ENCODE results near the gene TTYH3.
"Not testable (repeated sequence)": the region's sequence is repeated elsewhere in the genome, so short reads cannot be mapped to it uniquely, and the experiment has no call there.

The TTYH3 gene

GRCh38 chr7:2687881-2688318 is 56.1 kb downstream of the TTYH3 start, which contains the start of gene AMZ1:
Gene AMZ1, plus strand, starts transcription at chr7:2688202. Its CDS starts 12,250 bp downstream, at chr7:2700452.
- no peak within 1 kb of the TSS for H3K27ac ChIP-seq (ENCODE audit: low read depth in 2 of 2, low read length in 2 of 2)
- peaks cover 34 to 49% of the 10 kb centered on the region in 2 donors for H3K27me3 ChIP-seq (ENCODE audit: control insufficient read depth in 2 of 2, insufficient read depth in 2 of 2, low read length in 2 of 2)
- H3K9me3 ChIP-seq (ENCODE audit: control insufficient read depth in 2 of 2, low read length in 2 of 2) = no peaks in the 10 kb centered on the region
- H3K36me3 ChIP-seq (ENCODE audit: control insufficient read depth in 2 of 2, insufficient read depth in 2 of 2, low read length in 2 of 2) = no peaks in the 10 kb centered on the region
- H3K9ac ChIP-seq (ENCODE audit: low read depth in 1 of 2, low read length in 2 of 2) = no peak within 1 kb of the TSS
- no peak within 1 kb of the TSS for H3K4me3 ChIP-seq (ENCODE audit: low read length in 2 of 2)
- peaks cover 0 to 7% of the 10 kb centered on the region in 2 donors for H3K4me1 ChIP-seq (ENCODE audit: control insufficient read depth in 2 of 2, insufficient read depth in 2 of 2, low read length in 2 of 2)

- H3K9ac ChIP-seq (ENCODE audit: low read depth in 1 of 2, low read length in 2 of 2) = no peak overlapping the region
Observed at GRCh38 chr7:2688409-2689342, 56.9 kb downstream of the TTYH3 start.

GRCh38 chr7:2689343-2689847 is 57.6 kb downstream of the TTYH3 start:
- H3K9ac ChIP-seq (ENCODE audit: low read depth in 1 of 2, low read length in 2 of 2) = no peak overlapping the region
- peaks cover 34 to 49% of the 10 kb centered on the region in 2 donors for H3K27me3 ChIP-seq (ENCODE audit: control insufficient read depth in 2 of 2, insufficient read depth in 2 of 2, low read length in 2 of 2)
- no peaks in the 10 kb centered on the region for H3K36me3 ChIP-seq (ENCODE audit: control insufficient read depth in 2 of 2, insufficient read depth in 2 of 2, low read length in 2 of 2)
- H3K4me1 ChIP-seq (ENCODE audit: control insufficient read depth in 2 of 2, insufficient read depth in 2 of 2, low read length in 2 of 2) = peaks cover 0 to 7% of the 10 kb centered on the region in 2 donors
- no peaks in the 10 kb centered on the region for H3K9me3 ChIP-seq (ENCODE audit: control insufficient read depth in 2 of 2, low read length in 2 of 2)
- H3K27ac ChIP-seq (ENCODE audit: low read depth in 2 of 2, low read length in 2 of 2) = no peak overlapping the region
- H3K4me3 ChIP-seq (ENCODE audit: low read length in 2 of 2) = no peak overlapping the region

More at GRCh38 chr7:2688409-2689342, 56.9 kb downstream of the TTYH3 start:
- Histone ChIP-seq H3K4me1 (ENCODE audit: control insufficient read depth in 2 of 2, insufficient read depth in 2 of 2, low read length in 2 of 2) (peaks cover 0 to 7% of the 10 kb centered on the region in 2 donors), H3K4me3 (ENCODE audit: low read length in 2 of 2) (no peak overlapping the region), H3K9me3 (ENCODE audit: control insufficient read depth in 2 of 2, low read length in 2 of 2) (no peaks in the 10 kb centered on the region), H3K27ac (ENCODE audit: low read depth in 2 of 2, low read length in 2 of 2) (no peak overlapping the region), H3K36me3 (ENCODE audit: control insufficient read depth in 2 of 2, insufficient read depth in 2 of 2, low read length in 2 of 2) (no peaks in the 10 kb centered on the region), H3K27me3 (ENCODE audit: control insufficient read depth in 2 of 2, insufficient read depth in 2 of 2, low read length in 2 of 2) (peaks cover 34 to 49% of the 10 kb centered on the region in 2 donors)

- peaks cover 34 to 49% of the 10 kb centered on the region in 2 donors for H3K27me3 ChIP-seq (ENCODE audit: control insufficient read depth in 2 of 2, insufficient read depth in 2 of 2, low read length in 2 of 2)
- no peak overlapping the region for H3K9ac ChIP-seq (ENCODE audit: low read depth in 1 of 2, low read length in 2 of 2)
- peaks cover 0 to 7% of the 10 kb centered on the region in 2 donors for H3K4me1 ChIP-seq (ENCODE audit: control insufficient read depth in 2 of 2, insufficient read depth in 2 of 2, low read length in 2 of 2)
- H3K9me3 ChIP-seq (ENCODE audit: control insufficient read depth in 2 of 2, low read length in 2 of 2) = no peaks in the 10 kb centered on the region
- no peak overlapping the region for H3K4me3 ChIP-seq (ENCODE audit: low read length in 2 of 2)
- no peaks in the 10 kb centered on the region for H3K36me3 ChIP-seq (ENCODE audit: control insufficient read depth in 2 of 2, insufficient read depth in 2 of 2, low read length in 2 of 2)
- no peak overlapping the region for H3K27ac ChIP-seq (ENCODE audit: low read depth in 2 of 2, low read length in 2 of 2)
Observed at GRCh38 chr7:2689951-2690705, 58.3 kb downstream of the TTYH3 start.

- H3K4me1 ChIP-seq (ENCODE audit: control insufficient read depth in 2 of 2, insufficient read depth in 2 of 2, low read length in 2 of 2) = peaks cover 0 to 7% of the 10 kb centered on the region in 2 donors
- no peak overlapping the region for H3K4me3 ChIP-seq (ENCODE audit: low read length in 2 of 2)
- no peak overlapping the region for H3K27ac ChIP-seq (ENCODE audit: low read depth in 2 of 2, low read length in 2 of 2)
- H3K9ac ChIP-seq (ENCODE audit: low read depth in 1 of 2, low read length in 2 of 2) = no peak overlapping the region
- H3K27me3 ChIP-seq (ENCODE audit: control insufficient read depth in 2 of 2, insufficient read depth in 2 of 2, low read length in 2 of 2) = peaks cover 34 to 44% of the 10 kb centered on the region in 2 donors
- H3K9me3 ChIP-seq (ENCODE audit: control insufficient read depth in 2 of 2, low read length in 2 of 2) = no peaks in the 10 kb centered on the region
- H3K36me3 ChIP-seq (ENCODE audit: control insufficient read depth in 2 of 2, insufficient read depth in 2 of 2, low read length in 2 of 2) = no peaks in the 10 kb centered on the region
Observed at GRCh38 chr7:2691011-2691707, 59.4 kb downstream of the TTYH3 start.

- not testable (repeated sequence) for H3K9ac ChIP-seq (ENCODE audit: low read depth in 1 of 2, low read length in 2 of 2); H3K4me1 ChIP-seq (ENCODE audit: control insufficient read depth in 2 of 2, insufficient read depth in 2 of 2, low read length in 2 of 2); H3K9me3 ChIP-seq (ENCODE audit: control insufficient read depth in 2 of 2, low read length in 2 of 2); H3K36me3 ChIP-seq (ENCODE audit: control insufficient read depth in 2 of 2, insufficient read depth in 2 of 2, low read length in 2 of 2); H3K27ac ChIP-seq (ENCODE audit: low read depth in 2 of 2, low read length in 2 of 2); H3K4me3 ChIP-seq (ENCODE audit: low read length in 2 of 2)
- peaks cover 31 to 40% of the 10 kb centered on the region in 2 donors for H3K27me3 ChIP-seq (ENCODE audit: control insufficient read depth in 2 of 2, insufficient read depth in 2 of 2, low read length in 2 of 2)
Observed at GRCh38 chr7:2691932-2692439, 60.2 kb downstream of the TTYH3 start.

GRCh38 chr7:2692543-2692942 is 60.8 kb downstream of the TTYH3 start:
- H3K36me3 ChIP-seq (ENCODE audit: control insufficient read depth in 2 of 2, insufficient read depth in 2 of 2, low read length in 2 of 2) = no peaks in the 10 kb centered on the region
- no peak overlapping the region for H3K4me3 ChIP-seq (ENCODE audit: low read length in 2 of 2)
- no peaks in the 10 kb centered on the region for H3K9me3 ChIP-seq (ENCODE audit: control insufficient read depth in 2 of 2, low read length in 2 of 2)
- H3K27ac ChIP-seq (ENCODE audit: low read depth in 2 of 2, low read length in 2 of 2) = no peak overlapping the region
- H3K4me1 ChIP-seq (ENCODE audit: control insufficient read depth in 2 of 2, insufficient read depth in 2 of 2, low read length in 2 of 2) = peaks cover 0 to 7% of the 10 kb centered on the region in 2 donors
- H3K27me3 ChIP-seq (ENCODE audit: control insufficient read depth in 2 of 2, insufficient read depth in 2 of 2, low read length in 2 of 2) = peaks cover 26 to 34% of the 10 kb centered on the region in 2 donors
- no peak overlapping the region for H3K9ac ChIP-seq (ENCODE audit: low read depth in 1 of 2, low read length in 2 of 2)

GRCh38 chr7:2693420-2694121 is 61.8 kb downstream of the TTYH3 start:
- H3K36me3 ChIP-seq (ENCODE audit: control insufficient read depth in 2 of 2, insufficient read depth in 2 of 2, low read length in 2 of 2); H3K27ac ChIP-seq (ENCODE audit: low read depth in 2 of 2, low read length in 2 of 2); H3K4me1 ChIP-seq (ENCODE audit: control insufficient read depth in 2 of 2, insufficient read depth in 2 of 2, low read length in 2 of 2); H3K9me3 ChIP-seq (ENCODE audit: control insufficient read depth in 2 of 2, low read length in 2 of 2); H3K4me3 ChIP-seq (ENCODE audit: low read length in 2 of 2); H3K9ac ChIP-seq (ENCODE audit: low read depth in 1 of 2, low read length in 2 of 2): not testable (repeated sequence)
- peaks cover 23 to 28% of the 10 kb centered on the region in 2 donors for H3K27me3 ChIP-seq (ENCODE audit: control insufficient read depth in 2 of 2, insufficient read depth in 2 of 2, low read length in 2 of 2)

- not testable (repeated sequence) for H3K4me3 ChIP-seq (ENCODE audit: low read length in 2 of 2); H3K4me1 ChIP-seq (ENCODE audit: control insufficient read depth in 2 of 2, insufficient read depth in 2 of 2, low read length in 2 of 2); H3K9ac ChIP-seq (ENCODE audit: low read depth in 1 of 2, low read length in 2 of 2); H3K27ac ChIP-seq (ENCODE audit: low read depth in 2 of 2, low read length in 2 of 2); H3K36me3 ChIP-seq (ENCODE audit: control insufficient read depth in 2 of 2, insufficient read depth in 2 of 2, low read length in 2 of 2); H3K9me3 ChIP-seq (ENCODE audit: control insufficient read depth in 2 of 2, low read length in 2 of 2)
- peaks cover 18 to 23% of the 10 kb centered on the region in 2 donors for H3K27me3 ChIP-seq (ENCODE audit: control insufficient read depth in 2 of 2, insufficient read depth in 2 of 2, low read length in 2 of 2)
Observed at GRCh38 chr7:2694122-2694436, 62.3 kb downstream of the TTYH3 start.

Data from mucosa of rectum (tissue), 2 donors.